Peyer's patch (tissue), 4 donors: ENCODE data around the gene MET. TPM values are rescaled to one million over a fixed set of nuclear protein-coding genes. Genes with fewer than 3 reads are reported as not detected.

ENCODE experiments used
- DNase-seq, 3 donors: peaks; one replicate each; pipeline ENCODE4 v3.0.0-alpha.2; 2017 to 2019
- H3K27ac ChIP-seq, 4 donors: fragments of 200-600 bp; sonication (generic); one replicate each; pipeline ENCODE4 v1.5.1; 2016 to 2019
- H3K27me3 ChIP-seq, 2 donors: fragments of 200-600 bp; sonication (generic); one replicate each; pipeline ENCODE4 v1.5.1; 2019
- H3K36me3 ChIP-seq, 3 donors: fragments of 200-600 bp; sonication (generic); one replicate each; pipeline ENCODE4 v1.5.1; 2016 to 2019
- H3K4me1 ChIP-seq, 4 donors: fragments of 200-600 bp; sonication (generic); one replicate each; pipeline ENCODE4 v1.5.1; 2016 to 2019
- H3K4me3 ChIP-seq, 4 donors: fragments of 200-600 bp; sonication (generic); 1 replicate in 3 of 4; 2 replicates in 1 of 4; pipeline ENCODE4 v1.5.1; 2016 to 2019; ENCODE audit warnings: mild to moderate bottlenecking in 1 of 4
- H3K9me3 ChIP-seq, 4 donors: fragments of 200-600 bp; sonication (generic); one replicate each; pipeline ENCODE4 v1.5.1; 2016 to 2019; ENCODE audit warnings: mild to moderate bottlenecking in 1 of 4
- POLR2A ChIP-seq, 2 donors: fragments of 450-650 bp; IDR thresholded peaks; one replicate each; pipeline ENCODE4 v1.5.1; 2017; ENCODE audit warnings: antibody characterized with exemption in 2 of 2, mild to moderate bottlenecking in 2 of 2, moderate library complexity in 2 of 2
- total RNA-seq, 4 donors: library from RNA; depleted of rRNA; stranded (reverse); fragments of >200 nt; gene quantifications; one replicate each; pipeline ENCODE4 v1.1.0, GENCODE V29; 2016
- TF ChIP-seq, protein P1 (sequence below), 6 experiments: fragments of 450-650 bp in 4 of 6; fragments of 200-600 bp in 2 of 6; sonication (generic) in 1 of 6; IDR thresholded peaks; one replicate each; pipeline ENCODE4 v1.5.1; 2017 to 2019; ENCODE audit warnings: antibody characterized with exemption in 6 of 6, mild to moderate bottlenecking in 3 of 6, moderate library complexity in 1 of 6

Gene MET
- total RNA-seq, 4 donors from 2014 or later: 2.5 to 34.0 (median 23.6) TPM

DNA sequence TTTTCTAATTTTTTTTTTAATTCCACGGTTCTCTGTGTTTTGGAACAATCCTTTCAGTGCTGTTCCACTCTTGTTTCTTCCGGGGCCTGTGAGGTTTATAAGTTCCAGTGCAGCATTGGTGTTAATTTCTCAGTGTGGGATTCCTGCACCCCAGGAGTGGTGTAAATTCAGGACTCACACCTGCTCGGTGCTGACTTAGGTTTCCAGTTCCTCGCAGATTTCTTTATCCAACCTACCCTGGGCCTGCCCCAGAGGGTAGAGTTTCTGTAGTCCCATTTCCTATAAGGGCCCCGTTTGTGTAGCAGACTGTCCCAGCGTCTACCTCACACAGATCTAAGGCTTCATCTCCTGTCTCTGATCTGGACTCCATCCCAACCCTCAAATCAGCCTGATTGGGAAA lies 27.4 kb upstream of the MET start:
- H3K27me3 ChIP-seq: no peaks in the 10 kb centered on the region
- no peaks in the 10 kb centered on the region for H3K9me3 ChIP-seq
- no peaks in the 10 kb centered on the region for H3K4me1 ChIP-seq
- no peak for DNase-seq
- TF ChIP-seq, protein P1, sequence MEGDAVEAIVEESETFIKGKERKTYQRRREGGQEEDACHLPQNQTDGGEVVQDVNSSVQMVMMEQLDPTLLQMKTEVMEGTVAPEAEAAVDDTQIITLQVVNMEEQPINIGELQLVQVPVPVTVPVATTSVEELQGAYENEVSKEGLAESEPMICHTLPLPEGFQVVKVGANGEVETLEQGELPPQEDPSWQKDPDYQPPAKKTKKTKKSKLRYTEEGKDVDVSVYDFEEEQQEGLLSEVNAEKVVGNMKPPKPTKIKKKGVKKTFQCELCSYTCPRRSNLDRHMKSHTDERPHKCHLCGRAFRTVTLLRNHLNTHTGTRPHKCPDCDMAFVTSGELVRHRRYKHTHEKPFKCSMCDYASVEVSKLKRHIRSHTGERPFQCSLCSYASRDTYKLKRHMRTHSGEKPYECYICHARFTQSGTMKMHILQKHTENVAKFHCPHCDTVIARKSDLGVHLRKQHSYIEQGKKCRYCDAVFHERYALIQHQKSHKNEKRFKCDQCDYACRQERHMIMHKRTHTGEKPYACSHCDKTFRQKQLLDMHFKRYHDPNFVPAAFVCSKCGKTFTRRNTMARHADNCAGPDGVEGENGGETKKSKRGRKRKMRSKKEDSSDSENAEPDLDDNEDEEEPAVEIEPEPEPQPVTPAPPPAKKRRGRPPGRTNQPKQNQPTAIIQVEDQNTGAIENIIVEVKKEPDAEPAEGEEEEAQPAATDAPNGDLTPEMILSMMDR (IDR thresholded peaks at IDR 0.05): no peak
- TF ChIP-seq POLR2A (IDR thresholded peaks at IDR 0.05): no peak
- H3K27ac ChIP-seq: no peak overlapping the region
- H3K36me3 ChIP-seq: no peaks in the 10 kb centered on the region
- H3K4me3 ChIP-seq: no peak overlapping the region

DNA sequence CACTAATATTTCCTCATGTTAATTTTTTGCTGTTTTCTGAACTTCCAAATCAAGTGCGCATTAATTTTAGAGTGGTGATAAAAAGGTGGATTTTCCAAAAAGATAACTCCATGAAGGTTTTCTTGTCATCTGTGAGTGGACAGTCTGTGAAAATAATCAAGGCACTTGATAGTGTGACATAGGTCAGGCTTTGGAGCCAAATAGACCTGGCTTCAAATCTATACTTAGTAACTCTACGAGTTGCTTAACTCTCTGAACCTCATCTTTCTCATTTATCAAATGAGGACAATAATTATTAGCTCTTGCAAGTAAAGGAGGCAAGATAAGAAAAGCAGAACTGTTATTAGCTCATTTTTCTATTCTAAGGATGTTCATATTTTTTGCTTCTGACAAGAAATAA lies 24.7 kb upstream of the MET start:
- no peaks in the 10 kb centered on the region for H3K4me1 ChIP-seq
- H3K4me3 ChIP-seq: no peak overlapping the region
- H3K27ac ChIP-seq: no peak overlapping the region
- H3K9me3 ChIP-seq: no peaks in the 10 kb centered on the region
- no peaks in the 10 kb centered on the region for H3K27me3 ChIP-seq
- H3K36me3 ChIP-seq: no peaks in the 10 kb centered on the region
- DNase-seq: no peak
- TF ChIP-seq, protein P1 (IDR thresholded peaks at IDR 0.05): no peak
- TF ChIP-seq POLR2A (IDR thresholded peaks at IDR 0.05): no peak

DNA sequence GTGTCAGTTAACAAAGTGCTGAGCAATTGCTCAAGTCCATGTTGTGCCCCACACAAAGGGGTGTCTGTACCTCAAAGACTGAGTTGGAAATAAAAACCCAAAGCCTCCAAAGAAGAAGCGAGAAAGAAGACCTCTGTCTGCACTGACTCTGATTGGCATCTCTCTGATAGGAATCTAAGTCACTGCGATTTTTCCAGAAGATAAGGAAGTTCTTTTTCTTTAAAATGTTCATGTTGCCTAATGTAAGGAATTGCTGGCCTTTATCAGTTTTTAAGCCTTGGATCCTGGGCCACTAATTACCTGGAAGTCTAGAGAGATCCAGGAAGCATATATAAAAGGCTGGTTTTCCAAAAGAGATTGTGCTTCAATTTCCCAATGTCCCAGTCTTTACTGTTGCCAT lies 24.1 kb upstream of the MET start:
- H3K4me1 ChIP-seq: no peaks in the 10 kb centered on the region
- H3K36me3 ChIP-seq: no peaks in the 10 kb centered on the region
- TF ChIP-seq, protein P1 (IDR thresholded peaks at IDR 0.05): no peak
- no peak for TF ChIP-seq POLR2A (IDR thresholded peaks at IDR 0.05)

DNA sequence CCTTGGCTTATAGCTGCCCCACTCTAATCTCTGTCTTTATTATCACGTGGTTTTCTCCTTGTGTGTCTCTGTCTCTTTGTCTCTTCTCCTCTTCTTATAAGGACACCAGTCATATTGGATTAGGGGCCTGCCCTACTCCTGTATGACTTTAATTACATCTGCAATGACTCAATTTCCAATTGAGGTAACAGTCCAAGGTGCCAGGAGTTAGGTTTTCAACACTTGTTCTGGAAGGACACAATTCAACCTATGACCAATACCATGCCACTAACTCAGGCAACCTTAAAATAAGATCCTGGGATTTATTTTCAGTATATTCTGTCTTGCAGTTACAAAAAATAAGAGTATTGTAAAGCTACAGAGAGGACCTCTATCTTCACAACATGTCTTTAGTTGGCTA lies 21.6 kb upstream of the MET start:
- no peaks in the 10 kb centered on the region for H3K27me3 ChIP-seq
- no peak overlapping the region for H3K27ac ChIP-seq

More for the DNA sequence above, 24.1 kb upstream of the MET start:
- no peak for DNase-seq
- H3K27ac ChIP-seq: no peak overlapping the region
- H3K4me3 ChIP-seq: no peak overlapping the region
- no peaks in the 10 kb centered on the region for H3K27me3 ChIP-seq
- H3K9me3 ChIP-seq: no peaks in the 10 kb centered on the region

DNA sequence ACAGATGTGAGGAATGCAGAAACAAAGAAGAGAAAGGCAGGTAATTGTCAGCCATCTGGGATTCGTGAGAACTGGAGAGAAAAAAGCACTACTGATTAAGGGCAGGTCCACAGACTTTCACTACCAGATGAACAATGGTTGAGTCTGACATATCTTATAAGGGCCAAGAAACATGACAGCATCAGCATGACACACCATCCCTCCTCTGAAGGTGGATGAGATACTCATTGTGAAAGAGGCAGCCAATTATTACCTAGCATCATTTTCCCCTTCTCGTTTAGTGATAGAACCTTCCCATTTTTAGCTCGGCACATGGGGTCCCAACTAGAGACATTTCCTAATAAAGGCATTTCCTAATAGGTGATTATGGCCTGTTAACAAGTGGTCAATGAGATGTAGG lies 19.2 kb upstream of the MET start:
- Histone ChIP-seq H3K36me3 (no peaks in the 10 kb centered on the region), H3K9me3 (no peaks in the 10 kb centered on the region), H3K27ac (no peak overlapping the region), H3K27me3 (no peaks in the 10 kb centered on the region), H3K4me3 (no peak overlapping the region), H3K4me1 (no peaks in the 10 kb centered on the region)
- no peak for DNase-seq
- TF ChIP-seq, protein P1 (IDR thresholded peaks at IDR 0.05): no peak
- TF ChIP-seq POLR2A (IDR thresholded peaks at IDR 0.05): no peak

More for the DNA sequence above, 21.6 kb upstream of the MET start:
- no peaks in the 10 kb centered on the region for H3K36me3 ChIP-seq
- H3K4me1 ChIP-seq: no peaks in the 10 kb centered on the region
- TF ChIP-seq POLR2A (IDR thresholded peaks at IDR 0.05): no peak
- TF ChIP-seq, protein P1 (IDR thresholded peaks at IDR 0.05): no peak
- no peak overlapping the region for H3K4me3 ChIP-seq
- no peaks in the 10 kb centered on the region for H3K9me3 ChIP-seq
- DNase-seq: no peak

DNA sequence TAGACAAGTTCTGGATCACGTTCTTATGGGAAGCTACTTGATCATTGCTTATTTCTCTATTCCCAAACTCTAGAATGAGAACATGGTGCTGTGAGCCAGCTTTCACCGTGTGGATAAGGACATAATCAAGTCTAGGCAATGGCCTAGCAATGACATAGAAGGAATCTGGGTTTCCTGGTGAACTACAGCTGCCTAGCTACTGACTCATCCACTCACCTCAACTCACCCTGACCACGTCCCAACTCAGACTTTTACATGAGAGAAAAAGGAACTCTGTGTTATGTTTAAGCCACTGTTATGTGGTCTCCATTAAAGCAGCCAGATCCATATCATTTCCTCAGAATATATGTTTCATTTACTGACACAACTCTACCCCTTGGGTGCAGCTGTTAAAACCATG lies 18.8 kb upstream of the MET start:
- no peak overlapping the region for H3K27ac ChIP-seq
- H3K9me3 ChIP-seq: no peaks in the 10 kb centered on the region
- no peak for DNase-seq
- TF ChIP-seq POLR2A (IDR thresholded peaks at IDR 0.05): no peak
- TF ChIP-seq, protein P1 (IDR thresholded peaks at IDR 0.05): no peak
- no peaks in the 10 kb centered on the region for H3K27me3 ChIP-seq
- H3K36me3 ChIP-seq: no peaks in the 10 kb centered on the region
- H3K4me3 ChIP-seq: no peak overlapping the region
- H3K4me1 ChIP-seq: no peaks in the 10 kb centered on the region
